Fibroblast of lung (primary cell): ENCODE results near the gene NR4A2. TPM values are rescaled to one million over a fixed set of nuclear protein-coding genes. Genes with fewer than 3 reads are reported as not detected.
A peak's percentile ranks its signal among the peaks of the same experiment; 100 is the strongest.

Experiments
- DNase-seq, 2 donors: peaks; one replicate each; pipeline versions ENCODE4 v3.0.0 to v3.0.0-alpha.2; 2010; ENCODE audit warnings: low read depth in 2 of 2
- H2AFZ ChIP-seq: 2 replicates; pipeline ENCODE4 v1.5.1; 2012; ENCODE audit warnings: low read length, control low read depth, inconsistent platforms
- H3K27ac ChIP-seq: 2 replicates; pipeline ENCODE4 v1.5.1; 2011; ENCODE audit warnings: low read length, control low read depth; ENCODE audit not compliant: insufficient read depth
- H3K27me3 ChIP-seq: 2 replicates; pipeline ENCODE4 v1.5.1; 2011; ENCODE audit warnings: mild to moderate bottlenecking, low read length; ENCODE audit not compliant: control insufficient read depth, insufficient read depth
- H3K36me3 ChIP-seq: 2 replicates; pipeline ENCODE4 v1.5.1; 2011; ENCODE audit warnings: low read length; ENCODE audit not compliant: control insufficient read depth, insufficient read depth
- H3K4me1 ChIP-seq: 2 replicates; pipeline ENCODE4 v1.5.1; 2011; ENCODE audit warnings: low read length; ENCODE audit not compliant: control insufficient read depth, insufficient read depth; ENCODE audit errors: extremely low read depth
- H3K4me2 ChIP-seq: 2 replicates; pipeline ENCODE4 v1.5.1; 2011; ENCODE audit warnings: low read length, control low read depth; ENCODE audit not compliant: insufficient read depth; ENCODE audit errors: extremely low read depth
- H3K4me3 ChIP-seq, 4 experiments: fragments of 200-600 bp in 1 of 4; sonication (generic) in 1 of 4; replicated peaks in 1 of 4; 2 replicates each; pipeline ENCODE4 v1.5.1; 2011 to 2016; ENCODE audit warnings: low read length in 4 of 4, low read depth in 3 of 4, mild to moderate bottlenecking in 3 of 4, control low read depth in 2 of 4, inconsistent platforms in 1 of 4, mixed read lengths in 1 of 4; ENCODE audit not compliant: insufficient read depth in 1 of 4; ENCODE audit errors: control extremely low read depth in 1 of 4
- H3K79me2 ChIP-seq: 2 replicates; pipeline ENCODE4 v1.5.1; 2012; ENCODE audit warnings: mild to moderate bottlenecking, low read length, inconsistent platforms; ENCODE audit not compliant: control insufficient read depth, insufficient read depth
- H3K9ac ChIP-seq: 2 replicates; pipeline ENCODE4 v1.5.1; 2011; ENCODE audit warnings: mild to moderate bottlenecking, low read length, control low read depth; ENCODE audit not compliant: insufficient read depth
- H3K9me3 ChIP-seq: 2 replicates; pipeline ENCODE4 v1.5.1; 2012; ENCODE audit warnings: low read depth, low read length; ENCODE audit not compliant: control insufficient read depth, insufficient read depth
- H4K20me1 ChIP-seq: 2 replicates; pipeline ENCODE4 v1.5.1; 2011; ENCODE audit warnings: low read length; ENCODE audit not compliant: control insufficient read depth, insufficient read depth; ENCODE audit errors: extremely low read depth
- CTCF ChIP-seq, 2 donors: IDR thresholded peaks in 1 of 2; conservative IDR thresholded peaks in 1 of 2; 1 replicate in 1 of 2; 2 replicates in 1 of 2; pipeline ENCODE4 v1.5.1; 2011 to 2012; ENCODE audit warnings: low read length in 2 of 2, control low read depth in 1 of 2, inconsistent platforms in 1 of 2, low read depth in 1 of 2, mild to moderate bottlenecking in 1 of 2
- EZH2 ChIP-seq: IDR thresholded peaks from 2 replicates; pipeline ENCODE4 v1.5.1; 2012; ENCODE audit warnings: low read length, control low read depth, mild to moderate bottlenecking; ENCODE audit errors: missing control alignments
- polyA plus RNA-seq, 2 donors: library from polyadenylated mRNA; depleted of rRNA in 1 of 2; stranded (reverse) in 1 of 2; unstranded in 1 of 2; fragments of >200 nt; gene quantifications; 2 replicates each; pipeline ENCODE4 v1.2.1, GENCODE V29; 2011 to 2012; ENCODE audit warnings: missing spikeins in 1 of 2
- total RNA-seq: library from RNA; depleted of rRNA; stranded (reverse); fragments of >200 nt; gene quantifications from 2 replicates; pipeline ENCODE4 v1.2.1, GENCODE V29; 2014

Gene NR4A2
- total and polyA plus RNA-seq, 2 donors (not counting 1 experiment from before 2014, with no cell fraction given), result 0.17 to 0.62 TPM

DNA sequence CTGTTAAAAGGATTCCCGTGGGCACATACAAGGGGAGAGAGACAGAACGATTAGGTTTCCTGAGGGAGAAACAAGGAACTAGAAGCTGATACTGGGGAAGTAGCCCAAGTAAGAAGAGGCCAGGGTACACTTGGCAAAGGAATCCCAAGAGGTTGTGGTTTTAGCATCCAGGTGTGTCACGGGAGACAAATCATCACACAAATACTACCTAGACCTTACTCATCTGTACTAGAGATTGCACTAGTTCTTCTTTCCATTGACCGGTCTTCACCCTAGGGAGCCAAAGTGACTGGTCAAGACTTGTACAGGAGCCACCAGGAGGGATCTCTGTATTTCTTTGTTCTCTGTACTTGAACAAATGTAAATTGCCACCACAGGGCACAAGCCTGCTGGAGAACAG lies 14.2 kb upstream of the NR4A2 start:
- H3K4me1 ChIP-seq, result no peaks in the 10 kb centered on the region
- no peaks in the 10 kb centered on the region for H4K20me1 ChIP-seq
- H3K27ac ChIP-seq, result no peak overlapping the region
- H3K4me2 ChIP-seq, result no peak overlapping the region
- no peak for DNase-seq
- H3K79me2 ChIP-seq, result no peaks in the 10 kb centered on the region
- TF ChIP-seq EZH2 (no peak), CTCF (conservative IDR thresholded peaks at IDR 0.05 in 1 of 2, IDR thresholded peaks at IDR 0.05 in 1 of 2; ENCODE audit: low read depth in 1 of 2, low read length in 2 of 2) (no peak)
- H3K4me3 ChIP-seq, result no peak overlapping the region
- no peaks in the 10 kb centered on the region for H3K36me3 ChIP-seq
- H3K9me3 ChIP-seq, result no peaks in the 10 kb centered on the region
- no peaks in the 10 kb centered on the region for H3K27me3 ChIP-seq
- H2AFZ ChIP-seq, result no peak overlapping the region
- no peak overlapping the region for H3K9ac ChIP-seq

DNA sequence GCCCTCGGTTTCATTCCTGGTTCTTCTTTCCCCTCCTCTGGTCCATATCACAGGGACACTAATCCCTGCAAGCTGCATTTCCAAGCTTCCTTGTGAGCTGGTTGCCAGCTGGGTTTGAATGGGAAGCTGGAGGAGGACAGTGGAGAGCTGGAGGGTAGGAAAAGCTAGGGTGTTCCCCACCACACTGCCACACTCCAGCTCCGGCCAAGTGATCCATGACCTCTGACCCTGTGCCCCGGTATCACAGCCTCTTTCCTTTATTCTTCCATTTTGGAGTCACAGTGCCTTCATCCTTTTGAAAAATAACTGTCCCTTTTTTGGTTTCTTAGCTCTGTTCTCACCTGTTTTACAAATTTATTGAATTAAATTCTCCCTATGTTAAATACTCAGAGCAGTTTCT lies 13.1 kb upstream of the NR4A2 start:
- no peak overlapping the region for H3K9ac ChIP-seq
- H3K36me3 ChIP-seq, result no peaks in the 10 kb centered on the region
- TF ChIP-seq CTCF (conservative IDR thresholded peaks at IDR 0.05 in 1 of 2, IDR thresholded peaks at IDR 0.05 in 1 of 2; ENCODE audit: low read depth in 1 of 2, low read length in 2 of 2), result no peak
- TF ChIP-seq EZH2, result no peak

DNA sequence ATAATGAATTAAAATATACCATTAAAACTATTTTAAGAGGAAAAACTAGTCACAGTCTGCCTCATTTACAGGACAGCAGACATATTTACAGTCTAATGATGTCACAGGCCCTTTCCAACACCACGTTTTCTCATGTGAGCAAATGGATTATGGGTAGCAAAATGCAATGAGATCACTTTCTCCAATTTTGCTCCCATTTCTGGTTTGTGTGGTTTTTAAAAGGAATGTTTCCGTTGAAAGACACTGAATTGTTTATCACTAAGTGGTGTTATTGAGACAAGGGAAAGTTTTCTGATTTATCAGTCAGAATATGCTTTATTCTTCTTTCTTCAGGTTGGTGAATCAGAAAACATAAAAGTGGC lies 11.4 kb upstream of the NR4A2 start:
- peak in 1 of 2 donors; percentile 51 for DNase-seq
- H3K79me2 ChIP-seq, result no peaks in the 10 kb centered on the region
- H2AFZ ChIP-seq, result no peak overlapping the region
- no peak overlapping the region for H3K27ac ChIP-seq
- no peaks in the 10 kb centered on the region for H3K9me3 ChIP-seq
- no peaks in the 10 kb centered on the region for H3K27me3 ChIP-seq
- no peak for TF ChIP-seq EZH2
- peaks cover 2% of the 10 kb centered on the region for H3K4me1 ChIP-seq
- no peak overlapping the region for H3K4me3 ChIP-seq
- H3K4me2 ChIP-seq, result no peak overlapping the region
- H4K20me1 ChIP-seq, result no peaks in the 10 kb centered on the region
- H3K9ac ChIP-seq, result no peak overlapping the region
- no peaks in the 10 kb centered on the region for H3K36me3 ChIP-seq

More for the DNA sequence above, 13.1 kb upstream of the NR4A2 start:
- H3K4me1 ChIP-seq, result no peaks in the 10 kb centered on the region
- H3K4me2 ChIP-seq, result no peak overlapping the region
- no peak overlapping the region for H3K4me3 ChIP-seq
- no peak overlapping the region for H3K27ac ChIP-seq
- no peak for DNase-seq
- H4K20me1 ChIP-seq, result no peaks in the 10 kb centered on the region
- H3K9me3 ChIP-seq, result no peaks in the 10 kb centered on the region
- H3K27me3 ChIP-seq, result no peaks in the 10 kb centered on the region
- no peaks in the 10 kb centered on the region for H3K79me2 ChIP-seq
- H2AFZ ChIP-seq, result no peak overlapping the region
